ENCODE data around the gene DDIT4. TPM values are rescaled to one million over a fixed set of nuclear protein-coding genes. Genes with fewer than 3 reads are reported as not detected.

Gene DDIT4
- total and polyA plus RNA-seq, 9 of the 15 experiments (the other 6 are each of a cell fraction or from before 2014, with no cell fraction given): 8.2 to 675 (median 159) TPM

DNA sequence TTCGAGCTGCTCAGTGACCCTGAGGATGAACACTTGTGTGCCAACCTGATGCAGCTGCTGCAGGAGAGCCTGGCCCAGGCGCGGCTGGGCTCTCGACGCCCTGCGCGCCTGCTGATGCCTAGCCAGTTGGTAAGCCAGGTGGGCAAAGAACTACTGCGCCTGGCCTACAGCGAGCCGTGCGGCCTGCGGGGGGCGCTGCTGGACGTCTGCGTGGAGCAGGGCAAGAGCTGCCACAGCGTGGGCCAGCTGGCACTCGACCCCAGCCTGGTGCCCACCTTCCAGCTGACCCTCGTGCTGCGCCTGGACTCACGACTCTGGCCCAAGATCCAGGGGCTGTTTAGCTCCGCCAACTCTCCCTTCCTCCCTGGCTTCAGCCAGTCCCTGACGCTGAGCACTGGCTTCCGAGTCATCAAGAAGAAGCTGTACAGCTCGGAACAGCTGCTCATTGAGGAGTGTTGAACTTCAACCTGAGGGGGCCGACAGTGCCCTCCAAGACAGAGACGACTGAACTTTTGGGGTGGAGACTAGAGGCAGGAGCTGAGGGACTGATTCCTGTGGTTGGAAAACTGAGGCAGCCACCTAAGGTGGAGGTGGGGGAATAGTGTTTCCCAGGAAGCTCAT, 1.1 kb downstream of the DDIT4 start (continued):
- TF ChIP-seq, protein P1, sequence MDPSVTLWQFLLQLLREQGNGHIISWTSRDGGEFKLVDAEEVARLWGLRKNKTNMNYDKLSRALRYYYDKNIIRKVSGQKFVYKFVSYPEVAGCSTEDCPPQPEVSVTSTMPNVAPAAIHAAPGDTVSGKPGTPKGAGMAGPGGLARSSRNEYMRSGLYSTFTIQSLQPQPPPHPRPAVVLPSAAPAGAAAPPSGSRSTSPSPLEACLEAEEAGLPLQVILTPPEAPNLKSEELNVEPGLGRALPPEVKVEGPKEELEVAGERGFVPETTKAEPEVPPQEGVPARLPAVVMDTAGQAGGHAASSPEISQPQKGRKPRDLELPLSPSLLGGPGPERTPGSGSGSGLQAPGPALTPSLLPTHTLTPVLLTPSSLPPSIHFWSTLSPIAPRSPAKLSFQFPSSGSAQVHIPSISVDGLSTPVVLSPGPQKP (CRISPR knock-in tag; IDR thresholded peaks at IDR 0.05): no peak
- peak; percentile 63 for TF ChIP-seq SMAD1 (IDR thresholded peaks at IDR 0.05; ENCODE audit: low read depth, low read length, partially characterized antibody)
- TF ChIP-seq, protein P2, sequence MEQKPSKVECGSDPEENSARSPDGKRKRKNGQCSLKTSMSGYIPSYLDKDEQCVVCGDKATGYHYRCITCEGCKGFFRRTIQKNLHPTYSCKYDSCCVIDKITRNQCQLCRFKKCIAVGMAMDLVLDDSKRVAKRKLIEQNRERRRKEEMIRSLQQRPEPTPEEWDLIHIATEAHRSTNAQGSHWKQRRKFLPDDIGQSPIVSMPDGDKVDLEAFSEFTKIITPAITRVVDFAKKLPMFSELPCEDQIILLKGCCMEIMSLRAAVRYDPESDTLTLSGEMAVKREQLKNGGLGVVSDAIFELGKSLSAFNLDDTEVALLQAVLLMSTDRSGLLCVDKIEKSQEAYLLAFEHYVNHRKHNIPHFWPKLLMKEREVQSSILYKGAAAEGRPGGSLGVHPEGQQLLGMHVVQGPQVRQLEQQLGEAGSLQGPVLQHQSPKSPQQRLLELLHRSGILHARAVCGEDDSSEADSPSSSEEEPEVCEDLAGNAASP (IDR thresholded peaks at IDR 0.05): no peak
- peak; percentile 56; the same call in 1 of the 2 replicates for TF ChIP-seq CEBPG (CRISPR knock-in tag; IDR thresholded peaks at IDR 0.05)
- no peak for TF ChIP-seq CEBPG (tag; conservative IDR thresholded peaks at IDR 0.05 in 1 of 2, IDR thresholded peaks at IDR 0.05 in 1 of 2)
- no peak for TF ChIP-seq HNRNPK (IDR thresholded peaks at IDR 0.05; ENCODE audit: low read depth, low read length, poor library complexity, severe bottlenecking)
- TF ChIP-seq, protein P3, sequence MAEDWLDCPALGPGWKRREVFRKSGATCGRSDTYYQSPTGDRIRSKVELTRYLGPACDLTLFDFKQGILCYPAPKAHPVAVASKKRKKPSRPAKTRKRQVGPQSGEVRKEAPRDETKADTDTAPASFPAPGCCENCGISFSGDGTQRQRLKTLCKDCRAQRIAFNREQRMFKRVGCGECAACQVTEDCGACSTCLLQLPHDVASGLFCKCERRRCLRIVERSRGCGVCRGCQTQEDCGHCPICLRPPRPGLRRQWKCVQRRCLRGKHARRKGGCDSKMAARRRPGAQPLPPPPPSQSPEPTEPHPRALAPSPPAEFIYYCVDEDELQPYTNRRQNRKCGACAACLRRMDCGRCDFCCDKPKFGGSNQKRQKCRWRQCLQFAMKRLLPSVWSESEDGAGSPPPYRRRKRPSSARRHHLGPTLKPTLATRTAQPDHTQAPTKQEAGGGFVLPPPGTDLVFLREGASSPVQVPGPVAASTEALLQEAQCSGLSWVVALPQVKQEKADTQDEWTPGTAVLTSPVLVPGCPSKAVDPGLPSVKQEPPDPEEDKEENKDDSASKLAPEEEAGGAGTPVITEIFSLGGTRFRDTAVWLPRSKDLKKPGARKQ (CRISPR knock-in tag; IDR thresholded peaks at IDR 0.05): no peak
- TF ChIP-seq, protein P4, sequence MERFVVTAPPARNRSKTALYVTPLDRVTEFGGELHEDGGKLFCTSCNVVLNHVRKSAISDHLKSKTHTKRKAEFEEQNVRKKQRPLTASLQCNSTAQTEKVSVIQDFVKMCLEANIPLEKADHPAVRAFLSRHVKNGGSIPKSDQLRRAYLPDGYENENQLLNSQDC (CRISPR knock-in tag; IDR thresholded peaks at IDR 0.05): no peak
- no peak for TF ChIP-seq C11orf30 (IDR thresholded peaks at IDR 0.05; ENCODE audit: low read depth)
- TF ChIP-seq, protein P5, sequence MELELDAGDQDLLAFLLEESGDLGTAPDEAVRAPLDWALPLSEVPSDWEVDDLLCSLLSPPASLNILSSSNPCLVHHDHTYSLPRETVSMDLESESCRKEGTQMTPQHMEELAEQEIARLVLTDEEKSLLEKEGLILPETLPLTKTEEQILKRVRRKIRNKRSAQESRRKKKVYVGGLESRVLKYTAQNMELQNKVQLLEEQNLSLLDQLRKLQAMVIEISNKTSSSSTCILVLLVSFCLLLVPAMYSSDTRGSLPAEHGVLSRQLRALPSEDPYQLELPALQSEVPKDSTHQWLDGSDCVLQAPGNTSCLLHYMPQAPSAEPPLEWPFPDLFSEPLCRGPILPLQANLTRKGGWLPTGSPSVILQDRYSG (tag; conservative IDR thresholded peaks at IDR 0.05; ENCODE audit: low read depth): 0 out of 2 replicates have a peak, but pooled peaks have one; percentile 21
- TF ChIP-seq ZNF431 (CRISPR knock-in tag; IDR thresholded peaks at IDR 0.05): peak; percentile 15
- TF ChIP-seq TCF7L2 (IDR thresholded peaks at IDR 0.05; ENCODE audit: low read depth, low read length): 0 out of 2 replicates have a peak, but pooled peaks have one; percentile 27
- TF ChIP-seq, protein P6, sequence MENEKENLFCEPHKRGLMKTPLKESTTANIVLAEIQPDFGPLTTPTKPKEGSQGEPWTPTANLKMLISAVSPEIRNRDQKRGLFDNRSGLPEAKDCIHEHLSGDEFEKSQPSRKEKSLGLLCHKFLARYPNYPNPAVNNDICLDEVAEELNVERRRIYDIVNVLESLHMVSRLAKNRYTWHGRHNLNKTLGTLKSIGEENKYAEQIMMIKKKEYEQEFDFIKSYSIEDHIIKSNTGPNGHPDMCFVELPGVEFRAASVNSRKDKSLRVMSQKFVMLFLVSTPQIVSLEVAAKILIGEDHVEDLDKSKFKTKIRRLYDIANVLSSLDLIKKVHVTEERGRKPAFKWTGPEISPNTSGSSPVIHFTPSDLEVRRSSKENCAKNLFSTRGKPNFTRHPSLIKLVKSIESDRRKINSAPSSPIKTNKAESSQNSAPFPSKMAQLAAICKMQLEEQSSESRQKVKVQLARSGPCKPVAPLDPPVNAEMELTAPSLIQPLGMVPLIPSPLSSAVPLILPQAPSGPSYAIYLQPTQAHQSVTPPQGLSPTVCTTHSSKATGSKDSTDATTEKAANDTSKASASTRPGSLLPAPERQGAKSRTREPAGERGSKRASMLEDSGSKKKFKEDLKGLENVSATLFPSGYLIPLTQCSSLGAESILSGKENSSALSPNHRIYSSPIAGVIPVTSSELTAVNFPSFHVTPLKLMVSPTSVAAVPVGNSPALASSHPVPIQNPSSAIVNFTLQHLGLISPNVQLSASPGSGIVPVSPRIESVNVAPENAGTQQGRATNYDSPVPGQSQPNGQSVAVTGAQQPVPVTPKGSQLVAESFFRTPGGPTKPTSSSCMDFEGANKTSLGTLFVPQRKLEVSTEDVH (IDR thresholded peaks at IDR 0.05; ENCODE audit: low read depth, partially characterized antibody): no peak
- TF ChIP-seq, protein P7, sequence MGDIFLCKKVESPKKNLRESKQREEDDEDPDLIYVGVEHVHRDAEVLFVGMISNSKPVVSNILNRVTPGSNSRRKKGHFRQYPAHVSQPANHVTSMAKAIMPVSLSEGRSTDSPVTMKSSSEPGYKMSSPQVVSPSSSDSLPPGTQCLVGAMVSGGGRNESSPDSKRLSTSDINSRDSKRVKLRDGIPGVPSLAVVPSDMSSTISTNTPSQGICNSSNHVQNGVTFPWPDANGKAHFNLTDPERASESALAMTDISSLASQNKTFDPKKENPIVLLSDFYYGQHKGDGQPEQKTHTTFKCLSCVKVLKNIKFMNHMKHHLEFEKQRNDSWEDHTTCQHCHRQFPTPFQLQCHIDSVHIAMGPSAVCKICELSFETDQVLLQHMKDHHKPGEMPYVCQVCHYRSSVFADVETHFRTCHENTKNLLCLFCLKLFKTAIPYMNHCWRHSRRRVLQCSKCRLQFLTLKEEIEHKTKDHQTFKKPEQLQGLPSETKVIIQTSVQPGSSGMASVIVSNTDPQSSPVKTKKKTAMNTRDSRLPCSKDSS (IDR thresholded peaks at IDR 0.05; ENCODE audit: low read depth, partially characterized antibody): no peak
- no peak for TF ChIP-seq RNF2 (IDR thresholded peaks at IDR 0.05)
- TF ChIP-seq PRMT5 (CRISPR knock-in tag; IDR thresholded peaks at IDR 0.05): no peak
- TF ChIP-seq SAP30 (IDR thresholded peaks at IDR 0.05; ENCODE audit: borderline replicate concordance, insufficient read depth, low read depth, low read length, poor library complexity, severe bottlenecking): no peak
